ENCODE measurements around the gene POLR3GL. TPM values are rescaled to one million over a fixed set of nuclear protein-coding genes. Genes with fewer than 3 reads are reported as not detected.

POLR3GL gene
- total and polyA plus RNA-seq, 10 of the 15 experiments (the other 5 are each of a cell fraction or from before 2014, with no cell fraction given): 12.8 to 47.0 (median 26.6) TPM

- TF ChIP-seq USF1 (IDR thresholded peaks at IDR 0.05; ENCODE audit: borderline replicate concordance, extremely low read length, insufficient read depth, low read depth, low read length) (no peak), CHD4 (IDR thresholded peaks at IDR 0.05) (no peak), ASH2L (IDR thresholded peaks at IDR 0.05; ENCODE audit: borderline replicate concordance, low read depth) (no peak), MTA2 (IDR thresholded peaks at IDR 0.05; ENCODE audit: low read depth) (peak; percentile 35; the same call in 1 of the 2 replicates), CBX5 (IDR thresholded peaks at IDR 0.05; ENCODE audit: low read depth) (no peak), ZNF687 (IDR thresholded peaks at IDR 0.05) (peak; percentile 9), SREBF2 (IDR thresholded peaks at IDR 0.05; ENCODE audit: low read length) (no peak), RBBP5 (conservative IDR thresholded peaks at IDR 0.05) (no peak), CEBPB (IDR thresholded peaks at IDR 0.05; ENCODE audit: borderline replicate concordance in 1 of 2, low read depth in 2 of 2, low read length in 2 of 2) (no peak), CHD1 (IDR thresholded peaks at IDR 0.05; ENCODE audit: low read depth, low read length) (no peak), LARP7 (IDR thresholded peaks at IDR 0.05) (no peak), RCOR1 (conservative IDR thresholded peaks at IDR 0.05; ENCODE audit: low read depth, low read length) (no peak), STAT1 (conservative IDR thresholded peaks at IDR 0.05) (no peak), GATAD2B (conservative IDR thresholded peaks at IDR 0.05; ENCODE audit: low read depth) (no peak), WRNIP1 (IDR thresholded peaks at IDR 0.05; ENCODE audit: borderline replicate concordance, low read depth, low read length) (no peak; the same call in 1 of the 2 replicates), BCL3 (IDR thresholded peaks at IDR 0.05; ENCODE audit: borderline replicate concordance, insufficient read depth, low read depth, low read length, poor library complexity, severe bottlenecking) (no peak), ZNF384 (IDR thresholded peaks at IDR 0.05; ENCODE audit: borderline replicate concordance, low read depth, low read length) (no peak), MEF2B (IDR thresholded peaks at IDR 0.05; ENCODE audit: partially characterized antibody, poor library complexity, severe bottlenecking) (peak; percentile 74), KAT2A (conservative IDR thresholded peaks at IDR 0.05; ENCODE audit: control insufficient read depth, low read depth, low read length) (no peak), ZBTB33 (IDR thresholded peaks at IDR 0.05) (no peak), PBX3 (IDR thresholded peaks at IDR 0.05; ENCODE audit: insufficient replicate concordance, low read depth, low read length) (no peak)
Observed at GRCh38 chr1:145997016-145997717, 32.7 kb downstream of the POLR3GL start (continued).

All from GM12878 (cell line).